GM12872 (cell line): ENCODE data around the gene RDX.

Experiments used
- TF ChIP-seq, protein P1 (sequence below): IDR thresholded peaks from 3 replicates; pipeline ENCODE4 v1.5.1; 2011; ENCODE audit warnings: low read depth, mild to moderate bottlenecking, low read length, moderate library complexity; ENCODE audit not compliant: insufficient read depth

The RDX gene

GRCh38 chr11:110134110-110134509, 162.3 kb downstream of the RDX start:
- TF ChIP-seq, protein P1, sequence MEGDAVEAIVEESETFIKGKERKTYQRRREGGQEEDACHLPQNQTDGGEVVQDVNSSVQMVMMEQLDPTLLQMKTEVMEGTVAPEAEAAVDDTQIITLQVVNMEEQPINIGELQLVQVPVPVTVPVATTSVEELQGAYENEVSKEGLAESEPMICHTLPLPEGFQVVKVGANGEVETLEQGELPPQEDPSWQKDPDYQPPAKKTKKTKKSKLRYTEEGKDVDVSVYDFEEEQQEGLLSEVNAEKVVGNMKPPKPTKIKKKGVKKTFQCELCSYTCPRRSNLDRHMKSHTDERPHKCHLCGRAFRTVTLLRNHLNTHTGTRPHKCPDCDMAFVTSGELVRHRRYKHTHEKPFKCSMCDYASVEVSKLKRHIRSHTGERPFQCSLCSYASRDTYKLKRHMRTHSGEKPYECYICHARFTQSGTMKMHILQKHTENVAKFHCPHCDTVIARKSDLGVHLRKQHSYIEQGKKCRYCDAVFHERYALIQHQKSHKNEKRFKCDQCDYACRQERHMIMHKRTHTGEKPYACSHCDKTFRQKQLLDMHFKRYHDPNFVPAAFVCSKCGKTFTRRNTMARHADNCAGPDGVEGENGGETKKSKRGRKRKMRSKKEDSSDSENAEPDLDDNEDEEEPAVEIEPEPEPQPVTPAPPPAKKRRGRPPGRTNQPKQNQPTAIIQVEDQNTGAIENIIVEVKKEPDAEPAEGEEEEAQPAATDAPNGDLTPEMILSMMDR = no peak

DNA sequence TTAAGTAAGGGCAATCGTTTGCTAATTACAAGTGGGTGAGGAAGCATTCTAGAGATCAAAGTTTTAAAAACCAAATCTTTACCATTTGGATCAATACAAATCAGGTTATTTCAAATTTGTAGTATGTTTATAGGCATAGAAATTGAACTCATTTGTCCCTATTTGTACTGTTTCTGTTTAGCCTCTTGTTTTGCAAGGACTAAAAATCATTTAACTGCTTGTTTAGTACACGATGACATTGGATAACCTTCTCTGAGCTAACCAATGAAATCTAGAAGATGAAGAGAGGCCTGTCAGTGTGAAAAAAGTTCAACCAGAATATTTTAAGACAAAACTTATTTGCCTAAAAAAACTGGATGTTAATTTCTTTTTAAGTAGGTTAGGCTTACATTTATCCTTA, 163.3 kb downstream of the RDX start:
- TF ChIP-seq, protein P1 = no peak

DNA sequence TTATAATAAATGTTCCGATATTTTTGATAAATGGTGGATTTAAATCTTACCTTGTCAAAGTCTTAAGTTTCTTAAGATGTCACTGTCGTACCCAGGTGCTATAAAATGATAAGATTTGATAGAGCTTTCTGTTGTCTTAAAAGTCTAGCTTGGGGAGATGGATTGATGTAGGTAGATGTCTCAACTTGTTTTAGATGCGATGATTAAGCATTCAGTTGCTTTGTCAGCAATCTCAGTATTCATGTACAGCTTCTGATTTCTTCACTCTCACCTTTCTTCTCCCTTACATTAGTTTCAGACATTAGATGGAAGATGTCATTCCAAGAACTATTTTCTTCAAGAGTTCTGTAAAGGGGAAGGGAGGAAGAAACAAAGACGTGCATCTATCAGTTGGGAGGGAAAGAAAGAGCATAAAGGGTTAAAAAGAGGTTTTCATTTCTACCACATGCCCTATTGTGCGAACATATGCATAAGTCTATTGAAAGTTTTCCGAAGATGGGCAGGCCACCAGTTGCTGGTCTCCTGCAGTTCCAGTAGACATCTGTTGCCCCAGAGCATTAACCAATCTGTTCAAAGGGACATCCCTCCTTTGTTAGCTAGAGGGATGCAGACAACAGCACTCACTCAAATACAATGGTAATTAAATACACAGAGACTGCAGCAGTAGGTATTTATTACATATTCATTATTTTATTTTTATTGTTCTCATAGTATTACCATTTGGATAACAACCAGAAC, 164.9 kb downstream of the RDX start:
- TF ChIP-seq, protein P1 = no peak

DNA sequence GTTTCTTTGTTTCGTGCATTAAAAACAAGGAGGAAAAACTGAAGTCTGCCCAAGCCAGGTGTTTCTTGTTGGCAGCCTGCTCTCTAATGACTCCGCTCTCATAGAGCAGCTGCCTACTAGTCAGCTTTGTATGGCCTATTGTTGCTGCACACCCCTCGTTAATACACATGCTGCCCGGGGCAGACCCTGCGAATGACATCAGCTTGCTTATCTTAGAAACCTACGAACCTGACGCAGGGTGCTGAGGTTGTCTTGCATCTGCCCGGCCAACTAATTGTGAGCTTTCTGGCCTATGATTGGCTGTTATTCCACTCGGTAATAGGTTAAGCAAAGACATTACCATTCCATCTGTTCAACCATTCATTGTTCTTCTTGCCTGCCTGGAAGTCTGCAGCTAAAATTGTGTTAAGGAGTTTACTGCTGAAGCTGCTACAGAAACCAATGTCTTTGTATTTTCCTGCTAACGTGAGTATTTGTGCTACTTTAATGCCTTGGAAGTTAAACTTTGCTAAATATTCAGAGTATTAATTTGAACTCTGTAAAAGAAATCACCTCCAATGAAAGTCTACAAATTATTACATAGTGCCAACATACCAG, 165.7 kb downstream of the RDX start:
- TF ChIP-seq, protein P1 = no peak

GRCh38 chr11:110128161-110128560, 168.3 kb downstream of the RDX start:
- TF ChIP-seq, protein P1 = no peak

GRCh38 chr11:110126936-110127335, 169.5 kb downstream of the RDX start:
- TF ChIP-seq, protein P1 = no peak

GRCh38 chr11:110125632-110126031, 170.8 kb downstream of the RDX start:
- TF ChIP-seq, protein P1 = no peak
